IMR-90 (cell line): ENCODE results near the gene ACSS1. TPM values are rescaled to one million over a fixed set of nuclear protein-coding genes. Genes with fewer than 3 reads are reported as not detected.

Experiments used
- ATAC-seq: fragments of 200-7000 bp; cut with Tn5 transposase; 2 replicates; pipeline ENCODE4 v1.9.1; 2020; ENCODE audit warnings: low read depth, mild to moderate bottlenecking, moderate library complexity
- BruUV-seq: library from RNA; stranded (reverse); fragments of 400-500 nt; replicated peaks from 2 replicates; lab custom pipeline; 2021; lab: Mats Ljungman, UMichigan
- CTCF ChIA-PET: fragments of 300-600 bp; formaldehyde crosslinking; extraction: SDS; loops from one replicate; lab custom pipeline; 2021; ENCODE audit warnings: antibody characterized with exemption; lab: Yijun Ruan, JAX
- POLR2A ChIA-PET: fragments of 300-600 bp; sonication (Branson Sonifier 250); formaldehyde crosslinking; loops from one replicate; lab custom pipeline; 2022; ENCODE audit warnings: antibody characterized with exemption; ENCODE audit not compliant: unreplicated experiment; lab: Charles Lee
- DNase-seq: peaks from one replicate; pipeline ENCODE4 v3.0.0; 2013
- H2AFZ ChIP-seq: replicated peaks from 2 replicates; pipeline ENCODE3; 2013; ENCODE audit warnings: low read length, mild to moderate bottlenecking; ENCODE audit not compliant: poor library complexity
- H2AK5ac ChIP-seq: 2 replicates; pipeline ENCODE4 v1.6.1; 2013; ENCODE audit warnings: low read depth, low read length, inconsistent platforms
- H2AK9ac ChIP-seq: replicated peaks from 2 replicates; pipeline ENCODE3; 2013; ENCODE audit warnings: mild to moderate bottlenecking, low read depth, low read length, moderate library complexity; ENCODE audit not compliant: poor library complexity
- H2BK120ac ChIP-seq: 2 replicates; pipeline ENCODE4 v1.6.1; 2013; ENCODE audit warnings: low read depth, low read length, inconsistent platforms
- H2BK15ac ChIP-seq: 3 replicates; pipeline ENCODE4 v1.6.1; 2013; ENCODE audit warnings: low read depth, low read length, inconsistent platforms
- H2BK20ac ChIP-seq: 2 replicates; pipeline ENCODE4 v1.6.1; 2013; ENCODE audit warnings: low read depth, mild to moderate bottlenecking, inconsistent platforms, low read length, moderate library complexity
- H2BK5ac ChIP-seq: 2 replicates; pipeline ENCODE4 v1.6.1; 2013; ENCODE audit warnings: mild to moderate bottlenecking, low read depth, low read length, inconsistent platforms; ENCODE audit not compliant: poor library complexity, severe bottlenecking
- H3K14ac ChIP-seq: replicated peaks from 2 replicates; pipeline ENCODE4 v1.6.1; 2013; ENCODE audit warnings: low read depth, low read length, inconsistent platforms
- H3K18ac ChIP-seq: 2 replicates; pipeline ENCODE4 v1.6.1; 2013; ENCODE audit warnings: low read depth, low read length, control low read depth
- H3K23ac ChIP-seq: 2 replicates; pipeline ENCODE4 v1.6.1; 2013; ENCODE audit warnings: low read depth, low read length, inconsistent platforms
- H3K27ac ChIP-seq: 2 replicates; pipeline ENCODE4 v1.5.1; 2013; ENCODE audit warnings: mild to moderate bottlenecking, control low read depth, low read length; ENCODE audit not compliant: insufficient read depth
- H3K27me3 ChIP-seq: 2 replicates; pipeline ENCODE4 v1.6.1; 2013; ENCODE audit warnings: low read length; ENCODE audit not compliant: control insufficient read depth, insufficient read depth
- H3K36me3 ChIP-seq: 2 replicates; pipeline ENCODE4 v1.6.1; 2013; ENCODE audit warnings: low read length, mixed read lengths; ENCODE audit not compliant: control insufficient read depth, insufficient read depth
- H3K4ac ChIP-seq: 2 replicates; pipeline ENCODE4 v1.6.1; 2013; ENCODE audit warnings: low read depth, low read length, inconsistent platforms
- H3K4me1 ChIP-seq: 2 replicates; pipeline ENCODE4 v1.6.1; 2013; ENCODE audit warnings: low read length, mixed read lengths; ENCODE audit not compliant: control insufficient read depth, insufficient read depth
- H3K4me2 ChIP-seq: 2 replicates; pipeline ENCODE4 v1.6.1; 2013; ENCODE audit warnings: low read depth, mild to moderate bottlenecking, control low read depth, low read length, moderate library complexity
- H3K4me3 ChIP-seq: 2 replicates; pipeline ENCODE4 v1.5.1; 2013; ENCODE audit warnings: low read depth, mild to moderate bottlenecking, control low read depth, low read length, moderate library complexity; ENCODE audit not compliant: insufficient read depth
- H3K56ac ChIP-seq: 2 replicates; pipeline ENCODE4 v1.6.1; 2013; ENCODE audit warnings: low read length, inconsistent platforms; ENCODE audit not compliant: insufficient read depth; ENCODE audit errors: extremely low read depth
- H3K79me1 ChIP-seq, 2 experiments: 2 replicates each; pipeline ENCODE4 v1.6.1; 2013; ENCODE audit warnings: low read length in 2 of 2, inconsistent platforms in 1 of 2, low read depth in 1 of 2
- H3K9ac ChIP-seq: 2 replicates; pipeline ENCODE4 v1.6.1; 2013; ENCODE audit warnings: low read depth, low read length, control low read depth
- H3K9me1 ChIP-seq: 2 replicates; pipeline ENCODE4 v1.6.1; 2013; ENCODE audit warnings: low read length, inconsistent platforms; ENCODE audit not compliant: insufficient read depth
- H3K9me3 ChIP-seq: 2 replicates; pipeline ENCODE4 v1.6.1; 2013; ENCODE audit warnings: low read length; ENCODE audit not compliant: control insufficient read depth, insufficient read depth
- H4K20me1 ChIP-seq: 2 replicates; pipeline ENCODE4 v1.6.1; 2013; ENCODE audit warnings: low read length, inconsistent platforms; ENCODE audit not compliant: insufficient read depth
- H4K5ac ChIP-seq: 2 replicates; pipeline ENCODE4 v1.6.1; 2013; ENCODE audit warnings: mild to moderate bottlenecking, low read depth, low read length, control low read depth
- H4K8ac ChIP-seq, 2 experiments: 2 replicates each; pipeline ENCODE4 v1.6.1; 2013; ENCODE audit warnings: low read depth in 2 of 2, low read length in 2 of 2, control low read depth in 1 of 2, inconsistent platforms in 1 of 2
- H4K91ac ChIP-seq: 2 replicates; pipeline ENCODE4 v1.6.1; 2013; ENCODE audit warnings: low read depth, low read length, inconsistent platforms; ENCODE audit not compliant: insufficient read depth
- BHLHE40 ChIP-seq: fragments of 150-350 bp; IDR thresholded peaks from 2 replicates; pipeline ENCODE4 v1.6.1; 2016; ENCODE audit warnings: mild to moderate bottlenecking, low read depth, low read length
- FOS ChIP-seq: fragments of 150-350 bp; IDR thresholded peaks from 2 replicates; pipeline ENCODE4 v1.6.1; 2016; ENCODE audit warnings: low read depth, low read length
- RCOR1 ChIP-seq: IDR thresholded peaks from 2 replicates; pipeline ENCODE4 v1.6.1; 2012; ENCODE audit warnings: mild to moderate bottlenecking, low read length, improper control_type of control experiment; ENCODE audit not compliant: insufficient replicate concordance
- SMC3 ChIP-seq: fragments of 150-350 bp; IDR thresholded peaks from 2 replicates; pipeline ENCODE4 v1.6.1; 2016; ENCODE audit warnings: low read depth, mild to moderate bottlenecking, antibody characterized with exemption, low read length, moderate library complexity
- WGBS, 2 experiments: methylation state at CpG; one replicate each; pipeline versions ENCODE4 v1.1.5 to v1.1.7; 2013; ENCODE audit warnings: missing lambda C conversion rate in 2 of 2; ENCODE audit not compliant: insufficient read length in 1 of 2; ENCODE audit errors: extremely low coverage in 2 of 2; 5-methylcytosine and 5-hydroxymethylcytosine counted together
- dilution Hi-C: fragments of 300-500 bp; cut with HindIII; formaldehyde crosslinking; loops from one replicate; pipeline ENCODE4 v1.14.3; 2018; ENCODE audit warnings: low sequenced_read_pairs; ENCODE audit not compliant: unreplicated experiment
- in situ Hi-C: fragments of 300-500 bp; cut with MboI; formaldehyde crosslinking; loops from 3 replicates; pipeline ENCODE4 v1.14.3; 2019; ENCODE audit warnings: low sequenced_read_pairs, inconsistent platforms, mixed read lengths
- intact Hi-C: fragments of 100-400 bp; cut with micrococcal nuclease; formaldehyde crosslinking; loops from 2 replicates; pipeline ENCODE4 v1.10.0; 2022
- polyA plus RNA-seq, 3 experiments: library from polyadenylated mRNA; depleted of rRNA; stranded (reverse); fragments of >200 nt; gene quantifications; 2 replicates each; pipeline ENCODE4 v1.2.3, GENCODE V29; 2012; ENCODE audit warnings: low replicate concordance in 1 of 3
- total RNA-seq: library from RNA; depleted of rRNA; stranded (reverse); fragments of >200 nt; gene quantifications from 2 replicates; pipeline ENCODE4 v1.2.3, GENCODE V29; 2012
- TF ChIP-seq, protein P1 (sequence below): fragments of 150-350 bp; IDR thresholded peaks from 2 replicates; pipeline ENCODE4 v1.6.1; 2017; ENCODE audit warnings: mild to moderate bottlenecking, antibody characterized with exemption, low read length, low read depth
- TF ChIP-seq, protein P2 (sequence below): conservative IDR thresholded peaks from 2 replicates; pipeline ENCODE4 v1.5.1; 2012; ENCODE audit warnings: mild to moderate bottlenecking, low read depth, low read length, improper control_type of control experiment

The ACSS1 gene
- total and polyA plus RNA-seq, 2 of the 4 experiments (the other 2 are of a cell fraction): 0.72 to 1.2 TPM

- TF ChIP-seq SMC3: no peak
These were observed 2.0 kb downstream of the ACSS1 start (continued) for GRCh38 chr20:25055711-25056495.

DNA sequence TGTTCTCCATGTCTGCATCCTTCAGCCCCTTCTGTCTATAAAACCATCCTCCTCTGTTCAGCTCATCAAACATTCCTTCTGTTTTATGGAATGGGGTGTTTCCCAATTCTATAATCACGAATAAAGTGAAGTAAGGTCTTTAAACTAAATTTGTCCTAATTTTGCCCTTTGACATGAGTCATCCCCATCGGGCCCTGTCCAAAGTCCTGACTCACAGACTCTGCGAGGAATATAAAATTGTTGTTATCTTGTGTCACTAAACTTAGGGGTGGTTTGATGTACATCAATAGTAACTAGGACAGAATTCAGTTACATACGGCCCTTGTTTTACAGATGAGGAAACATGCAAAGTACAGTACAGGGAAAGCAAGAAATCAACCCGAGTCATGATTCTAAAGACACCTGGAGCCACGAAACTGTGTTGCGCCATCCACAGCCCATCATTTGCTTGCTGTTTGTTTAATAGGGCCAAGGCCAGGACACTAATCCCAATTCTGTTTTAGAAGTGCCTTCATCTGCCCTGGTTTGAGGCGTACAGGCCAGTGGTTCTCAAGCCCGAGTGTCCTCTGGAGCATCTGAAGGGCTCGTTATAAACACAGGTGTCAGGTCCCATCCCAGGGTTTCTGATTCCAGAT, 2.8 kb downstream of the ACSS1 start:
- peak; percentile 13 for DNase-seq
- Histone ChIP-seq H3K9me3 (no peaks in the 10 kb centered on the region), H4K20me1 (peaks cover 7% of the 10 kb centered on the region; the same call in 1 of the 2 replicates), H3K4me1 (peaks cover 10% of the 10 kb centered on the region; the same call in 1 of the 2 replicates), H3K9ac (no peak overlapping the region), H3K4me3 (no peak overlapping the region), H2AK9ac (no peak overlapping the region), H3K18ac (no peak overlapping the region), H3K9me1 (0 out of 2 replicates have a peak, but pooled peaks cover 2% of the 10 kb centered on the region), H3K27me3 (peaks cover 28% of the 10 kb centered on the region; the same call in 1 of the 2 replicates), H4K5ac (no peak overlapping the region), H3K4me2 (no peak overlapping the region), H2AFZ (no peak overlapping the region), H3K27ac (no peak overlapping the region), H4K8ac (no peak overlapping the region), H4K91ac (no peak overlapping the region), H2BK120ac (no peak overlapping the region), H2BK20ac (no peak overlapping the region), H2BK5ac (no peak overlapping the region), H3K4ac (no peak overlapping the region), H2AK5ac (no peak overlapping the region), H3K23ac (no peak overlapping the region), H2BK15ac (no peak overlapping the region), H3K36me3 (no peaks in the 10 kb centered on the region), H3K56ac (no peak overlapping the region), H3K14ac (no peak overlapping the region), H3K79me1 (no peaks in the 10 kb centered on the region)
- dilution Hi-C loops (no loop called here), in situ Hi-C loops (no loop called here), intact Hi-C loops (no loop called here)
- ATAC-seq: no peak
- ChIA-PET POLR2A (no interaction called here), CTCF (no interaction called here)
- TF ChIP-seq, protein P1, sequence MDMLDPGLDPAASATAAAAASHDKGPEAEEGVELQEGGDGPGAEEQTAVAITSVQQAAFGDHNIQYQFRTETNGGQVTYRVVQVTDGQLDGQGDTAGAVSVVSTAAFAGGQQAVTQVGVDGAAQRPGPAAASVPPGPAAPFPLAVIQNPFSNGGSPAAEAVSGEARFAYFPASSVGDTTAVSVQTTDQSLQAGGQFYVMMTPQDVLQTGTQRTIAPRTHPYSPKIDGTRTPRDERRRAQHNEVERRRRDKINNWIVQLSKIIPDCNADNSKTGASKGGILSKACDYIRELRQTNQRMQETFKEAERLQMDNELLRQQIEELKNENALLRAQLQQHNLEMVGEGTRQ: no peak
- no peak for TF ChIP-seq BHLHE40
- TF ChIP-seq, protein P2, sequence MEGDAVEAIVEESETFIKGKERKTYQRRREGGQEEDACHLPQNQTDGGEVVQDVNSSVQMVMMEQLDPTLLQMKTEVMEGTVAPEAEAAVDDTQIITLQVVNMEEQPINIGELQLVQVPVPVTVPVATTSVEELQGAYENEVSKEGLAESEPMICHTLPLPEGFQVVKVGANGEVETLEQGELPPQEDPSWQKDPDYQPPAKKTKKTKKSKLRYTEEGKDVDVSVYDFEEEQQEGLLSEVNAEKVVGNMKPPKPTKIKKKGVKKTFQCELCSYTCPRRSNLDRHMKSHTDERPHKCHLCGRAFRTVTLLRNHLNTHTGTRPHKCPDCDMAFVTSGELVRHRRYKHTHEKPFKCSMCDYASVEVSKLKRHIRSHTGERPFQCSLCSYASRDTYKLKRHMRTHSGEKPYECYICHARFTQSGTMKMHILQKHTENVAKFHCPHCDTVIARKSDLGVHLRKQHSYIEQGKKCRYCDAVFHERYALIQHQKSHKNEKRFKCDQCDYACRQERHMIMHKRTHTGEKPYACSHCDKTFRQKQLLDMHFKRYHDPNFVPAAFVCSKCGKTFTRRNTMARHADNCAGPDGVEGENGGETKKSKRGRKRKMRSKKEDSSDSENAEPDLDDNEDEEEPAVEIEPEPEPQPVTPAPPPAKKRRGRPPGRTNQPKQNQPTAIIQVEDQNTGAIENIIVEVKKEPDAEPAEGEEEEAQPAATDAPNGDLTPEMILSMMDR: no peak
- TF ChIP-seq FOS: peak; percentile 47; the same call in 1 of the 2 replicates
- no peak for TF ChIP-seq RCOR1
- BruUV-seq: no TSS peak
- WGBS, 2 experiments: 63% methylated on average over 4 of the region's 10 CpGs; no CpG with 5 or more reads in 1 of the 2 experiments
